Cardiac muscle cell (in vitro differentiated cells and primary cell): ENCODE measurements around the gene EXOC1L. TPM values are rescaled to one million over a fixed set of nuclear protein-coding genes. Genes with fewer than 3 reads are reported as not detected.

Source experiments
- DNase-seq, 2 donors: peaks; one replicate each; pipeline versions ENCODE4 v3.0.0 to v3.0.0-alpha.2; 2010 to 2017; ENCODE audit warnings: low read depth in 1 of 2, low spot score in 1 of 2
- H3K27ac ChIP-seq: fragments of 200-600 bp; sonication (generic); 2 replicates; pipeline ENCODE4 v1.5.1; 2016
- H3K27me3 ChIP-seq: fragments of 200-600 bp; sonication (generic); 2 replicates; pipeline ENCODE4 v1.6.0; 2016; ENCODE audit warnings: control low read depth
- H3K36me3 ChIP-seq: fragments of 200-600 bp; sonication (generic); 2 replicates; pipeline ENCODE4 v1.5.1; 2016; ENCODE audit warnings: control low read depth
- H3K4me1 ChIP-seq: fragments of 200-600 bp; sonication (generic); 2 replicates; pipeline ENCODE4 v1.8.1; 2017; ENCODE audit warnings: low read depth, mild to moderate bottlenecking, mixed run types
- H3K4me3 ChIP-seq: fragments of 200-600 bp; sonication (generic); 2 replicates; pipeline ENCODE4 v1.5.1; 2016; ENCODE audit warnings: mild to moderate bottlenecking
- H3K9me3 ChIP-seq: fragments of 200-600 bp; sonication (generic); 2 replicates; pipeline ENCODE4 v1.5.1; 2017; ENCODE audit warnings: low read depth, mild to moderate bottlenecking, control low read depth
- CTCF ChIP-seq: IDR thresholded peaks from 2 replicates; pipeline ENCODE4 v1.5.1; 2012; ENCODE audit warnings: low read depth, mild to moderate bottlenecking, low read length
- polyA plus RNA-seq: library from polyadenylated mRNA; unstranded; fragments of >200 nt; fragmentation: Nextera tagmentation; extraction: Ambion mirVana; gene quantifications from 2 replicates; pipeline ENCODE4 v1.2.1, GENCODE V29; 2016
- total RNA-seq: library from RNA; depleted of rRNA; stranded (reverse); fragments of >200 nt; gene quantifications from 2 replicates; pipeline ENCODE4 v1.2.3, GENCODE V29; 2016

The EXOC1L gene
- total and polyA plus RNA-seq, 2 experiments from 2014 or later = 0.16 TPM; not detected in 1

GRCh38 chr4:55880652-55881280, 61.2 kb downstream of the EXOC1L start:
- H3K36me3 ChIP-seq = peaks cover 23% of the 10 kb centered on the region
- H3K9me3 ChIP-seq = no peaks in the 10 kb centered on the region
- no peaks in the 10 kb centered on the region for H3K4me1 ChIP-seq
- no peak overlapping the region for H3K4me3 ChIP-seq
- DNase-seq = no peak
- no peak for TF ChIP-seq CTCF
- H3K27ac ChIP-seq = no peak overlapping the region
- H3K27me3 ChIP-seq = no peaks in the 10 kb centered on the region

GRCh38 chr4:55884093-55884850, 64.7 kb downstream of the EXOC1L start:
- H3K9me3 ChIP-seq = no peaks in the 10 kb centered on the region
- H3K36me3 ChIP-seq = peaks cover 11% of the 10 kb centered on the region
- no peaks in the 10 kb centered on the region for H3K4me1 ChIP-seq
- H3K27ac ChIP-seq = peak overlapping the region; percentile 11
- TF ChIP-seq CTCF = no peak
- H3K4me3 ChIP-seq = no peak overlapping the region
- DNase-seq = no peak
- no peaks in the 10 kb centered on the region for H3K27me3 ChIP-seq

- Histone ChIP-seq H3K27me3 (no peaks in the 10 kb centered on the region), H3K4me3 (no peak overlapping the region), H3K4me1 (no peaks in the 10 kb centered on the region), H3K9me3 (no peaks in the 10 kb centered on the region), H3K36me3 (peaks cover 11% of the 10 kb centered on the region), H3K27ac (no peak overlapping the region)
- no peak for TF ChIP-seq CTCF
- no peak for DNase-seq
Measured at GRCh38 chr4:55884851-55885219, 65.2 kb downstream of the EXOC1L start.

Other genes with a start within 250 kb of the EXOC1L start
- gene PDCL2, start 227.5 kb upstream of the EXOC1L start, total RNA-seq = not detected in 2 replicates
- not detected in 2 replicates for gene PDCL2, start 227.5 kb upstream of the EXOC1L start, polyA plus RNA-seq
- gene NMU, start 183.5 kb upstream of the EXOC1L start, total RNA-seq = 1.3 and 1.7 TPM in 2 replicates
- gene NMU, start 183.5 kb upstream of the EXOC1L start, polyA plus RNA-seq = 3.4 and 5.2 TPM in 2 replicates
- gene EXOC1, start 33.9 kb downstream of the EXOC1L start, total RNA-seq = 16.1 and 27.6 TPM in 2 replicates
- gene EXOC1, start 33.9 kb downstream of the EXOC1L start, polyA plus RNA-seq = 17.9 and 20.9 TPM in 2 replicates
- 2.4 and 5.5 TPM in 2 replicates for gene CEP135, start 129.2 kb downstream of the EXOC1L start, total RNA-seq
- gene CEP135, start 129.2 kb downstream of the EXOC1L start, polyA plus RNA-seq = 4.4 and 4.5 TPM in 2 replicates